ENCODE measurements around the gene PUSL1. TPM values are rescaled to one million over a fixed set of nuclear protein-coding genes. Genes with fewer than 3 reads are reported as not detected.

The PUSL1 gene
- total and polyA plus RNA-seq, 2 of the 13 experiments (the other 11 are each of a cell fraction or from before 2014, with no cell fraction given), result 8.3 to 22.2 TPM

- TF ChIP-seq AFF4 (CRISPR knock-in tag; IDR thresholded peaks at IDR 0.05) (no peak), EEA1 (CRISPR knock-in tag; IDR thresholded peaks at IDR 0.05; ENCODE audit: borderline replicate concordance) (no peak), YY1 (IDR thresholded peaks at IDR 0.05; ENCODE audit: insufficient read depth, insufficient replicate concordance, low read depth, low read length) (no peak), POGK (CRISPR knock-in tag; conservative IDR thresholded peaks at IDR 0.05) (no peak), MIXL1 (CRISPR knock-in tag; IDR thresholded peaks at IDR 0.05) (no peak), SNAPC2 (CRISPR knock-in tag; IDR thresholded peaks at IDR 0.05) (no peak), ZNF678 (CRISPR knock-in tag; IDR thresholded peaks at IDR 0.05) (no peak), CREBL2 (CRISPR knock-in tag; IDR thresholded peaks at IDR 0.05; ENCODE audit: borderline replicate concordance) (no peak), ZNF83 (CRISPR knock-in tag; IDR thresholded peaks at IDR 0.05; ENCODE audit: borderline replicate concordance) (no peak), GABPA (IDR thresholded peaks at IDR 0.05; ENCODE audit: low read depth, low read length) (no peak), GABPA (CRISPR knock-in tag; IDR thresholded peaks at IDR 0.05; ENCODE audit: low read depth) (peak; percentile 54; the same call in 1 of the 2 replicates), ATF2 (CRISPR knock-in tag; IDR thresholded peaks at IDR 0.05) (peak; percentile 98), CREM (IDR thresholded peaks at IDR 0.05) (peak; percentile 23; the same call in 1 of the 2 replicates), CREM (CRISPR knock-in tag; IDR thresholded peaks at IDR 0.05) (no peak), TRIM22 (IDR thresholded peaks at IDR 0.05) (no peak), ZNF556 (CRISPR knock-in tag; IDR thresholded peaks at IDR 0.05; ENCODE audit: borderline replicate concordance) (0 out of 2 replicates have a peak, but pooled peaks have one; percentile 32), ZBTB37 (CRISPR knock-in tag; IDR thresholded peaks at IDR 0.05) (no peak), ZNF432 (CRISPR knock-in tag; IDR thresholded peaks at IDR 0.05; ENCODE audit: borderline replicate concordance) (no peak), ZNF350 (CRISPR knock-in tag; IDR thresholded peaks at IDR 0.05; ENCODE audit: borderline replicate concordance, low read depth) (no peak)
These were observed 3.8 kb upstream of the PUSL1 start (continued) for GRCh38 chr1:1304331-1305299.

Measured in HepG2 (cell line).